ENCODE measurements around the gene THRB.

THRB gene

GRCh38 chr3:24191801-24192403 is 302.7 kb downstream of the THRB start:
- Histone ChIP-seq H3K4me1 (ENCODE audit: insufficient read depth, low read length, severe bottlenecking) (no peaks in the 10 kb centered on the region), H3K27me3 (ENCODE audit: insufficient read depth, low read length) (no peaks in the 10 kb centered on the region), H3K9me3 (ENCODE audit: low read length) (no peaks in the 10 kb centered on the region), H4K20me1 (ENCODE audit: insufficient read depth, low read length) (no peaks in the 10 kb centered on the region), H2AFZ (ENCODE audit: low read length) (no peak overlapping the region), H3K27ac (ENCODE audit: low read depth, low read length, poor library complexity, severe bottlenecking) (no peak overlapping the region), H3K9ac (ENCODE audit: low read length) (no peak overlapping the region), H3K4me3 (ENCODE audit: low read depth, low read length, poor library complexity, severe bottlenecking) (no peak overlapping the region), H3F3A (ENCODE audit: insufficient read depth, low read length) (no peaks in the 10 kb centered on the region), H3K4me2 (ENCODE audit: low read length) (no peak overlapping the region), H3K79me2 (ENCODE audit: insufficient read depth, low read length) (no peaks in the 10 kb centered on the region), H3K9me2 (ENCODE audit: low read depth, low read length) (no peaks in the 10 kb centered on the region), H3K36me3 (ENCODE audit: insufficient read depth, low read length) (no peaks in the 10 kb centered on the region)
- no peak for TF ChIP-seq CTCF (IDR thresholded peaks at IDR 0.05; ENCODE audit: low read length)
- TF ChIP-seq EZH2 (IDR thresholded peaks at IDR 0.05; ENCODE audit: borderline replicate concordance, low read length) = no peak

- no peaks in the 10 kb centered on the region for H3K9me2 ChIP-seq (ENCODE audit: low read depth, low read length)
- H3K27ac ChIP-seq (ENCODE audit: low read depth, low read length, poor library complexity, severe bottlenecking) = no peak overlapping the region
- TF ChIP-seq EZH2 (IDR thresholded peaks at IDR 0.05; ENCODE audit: borderline replicate concordance, low read length) = no peak
- no peak for TF ChIP-seq CTCF (IDR thresholded peaks at IDR 0.05; ENCODE audit: low read length)
Observed at GRCh38 chr3:24190256-24190655, 304.4 kb downstream of the THRB start.

GRCh38 chr3:24185738-24186384 is 308.8 kb downstream of the THRB start:
- H3K9me3 ChIP-seq (ENCODE audit: low read length) = no peaks in the 10 kb centered on the region
- H3K4me3 ChIP-seq (ENCODE audit: low read depth, low read length, poor library complexity, severe bottlenecking) = no peak overlapping the region
- H3K4me2 ChIP-seq (ENCODE audit: low read length) = no peak overlapping the region
- H3K27me3 ChIP-seq (ENCODE audit: insufficient read depth, low read length) = no peaks in the 10 kb centered on the region
- no peaks in the 10 kb centered on the region for H3F3A ChIP-seq (ENCODE audit: insufficient read depth, low read length)
- no peaks in the 10 kb centered on the region for H3K9me2 ChIP-seq (ENCODE audit: low read depth, low read length)
- H3K27ac ChIP-seq (ENCODE audit: low read depth, low read length, poor library complexity, severe bottlenecking) = no peak overlapping the region
- no peaks in the 10 kb centered on the region for H3K36me3 ChIP-seq (ENCODE audit: insufficient read depth, low read length)
- H4K20me1 ChIP-seq (ENCODE audit: insufficient read depth, low read length) = no peaks in the 10 kb centered on the region
- H3K79me2 ChIP-seq (ENCODE audit: insufficient read depth, low read length) = no peaks in the 10 kb centered on the region
- no peaks in the 10 kb centered on the region for H3K4me1 ChIP-seq (ENCODE audit: insufficient read depth, low read length, severe bottlenecking)
- H3K9ac ChIP-seq (ENCODE audit: low read length) = no peak overlapping the region
- no peak overlapping the region for H2AFZ ChIP-seq (ENCODE audit: low read length)
- TF ChIP-seq EZH2 (IDR thresholded peaks at IDR 0.05; ENCODE audit: borderline replicate concordance, low read length) (no peak), CTCF (IDR thresholded peaks at IDR 0.05; ENCODE audit: low read length) (peak; percentile 72)

More at GRCh38 chr3:24190256-24190655, 304.4 kb downstream of the THRB start:
- Histone ChIP-seq H3K79me2 (ENCODE audit: insufficient read depth, low read length) (no peaks in the 10 kb centered on the region), H3K4me2 (ENCODE audit: low read length) (no peak overlapping the region), H3K36me3 (ENCODE audit: insufficient read depth, low read length) (no peaks in the 10 kb centered on the region), H2AFZ (ENCODE audit: low read length) (no peak overlapping the region), H3F3A (ENCODE audit: insufficient read depth, low read length) (no peaks in the 10 kb centered on the region), H3K27me3 (ENCODE audit: insufficient read depth, low read length) (no peaks in the 10 kb centered on the region), H3K4me1 (ENCODE audit: insufficient read depth, low read length, severe bottlenecking) (no peaks in the 10 kb centered on the region), H4K20me1 (ENCODE audit: insufficient read depth, low read length) (no peaks in the 10 kb centered on the region), H3K9ac (ENCODE audit: low read length) (no peak overlapping the region), H3K9me3 (ENCODE audit: low read length) (no peaks in the 10 kb centered on the region), H3K4me3 (ENCODE audit: low read depth, low read length, poor library complexity, severe bottlenecking) (no peak overlapping the region)
